GM10847 (cell line): ENCODE measurements around the gene CCDC110.

Experiments
- POLR2A ChIP-seq: IDR thresholded peaks from 2 replicates; pipeline ENCODE4 v1.6.1; 2011; ENCODE audit not compliant: insufficient read length; ENCODE audit errors: extremely low read depth

The CCDC110 gene

GRCh38 chr4:185471235-185472102 is at the start of gene CCDC110:
Gene CCDC110 (minus strand): TSS chr4:185471733. CDS start chr4:185471683, 50 bp downstream.
- TF ChIP-seq POLR2A: no peak

- no peak for TF ChIP-seq POLR2A
These were observed 48.6 kb upstream of the CCDC110 start for GRCh38 chr4:185520119-185520518.

- TF ChIP-seq POLR2A: no peak
These were observed 47.0 kb upstream of the CCDC110 start for GRCh38 chr4:185518494-185518893.

GRCh38 chr4:185518069-185518468 is 46.5 kb upstream of the CCDC110 start:
- no peak for TF ChIP-seq POLR2A

- TF ChIP-seq POLR2A: no peak
These were observed 43.7 kb upstream of the CCDC110 start for GRCh38 chr4:185515248-185515647.

- TF ChIP-seq POLR2A: no peak
These were observed 42.7 kb upstream of the CCDC110 start for GRCh38 chr4:185514182-185514697.

- no peak for TF ChIP-seq POLR2A
These were observed 42.1 kb upstream of the CCDC110 start for GRCh38 chr4:185513489-185514181.

- TF ChIP-seq POLR2A: no peak
These were observed 41.0 kb upstream of the CCDC110 start for GRCh38 chr4:185512516-185512915.

GRCh38 chr4:185510806-185511205 is 39.3 kb upstream of the CCDC110 start:
- TF ChIP-seq POLR2A: no peak

- TF ChIP-seq POLR2A: no peak
These were observed 36.6 kb upstream of the CCDC110 start for GRCh38 chr4:185508181-185508580.

- no peak for TF ChIP-seq POLR2A
These were observed 34.9 kb upstream of the CCDC110 start for GRCh38 chr4:185506422-185506821.

GRCh38 chr4:185504098-185505047 is 32.8 kb upstream of the CCDC110 start:
- TF ChIP-seq POLR2A: no peak

GRCh38 chr4:185502386-185502785 is 30.9 kb upstream of the CCDC110 start:
- no peak for TF ChIP-seq POLR2A

- no peak for TF ChIP-seq POLR2A
These were observed 29.0 kb upstream of the CCDC110 start for GRCh38 chr4:185500576-185500975.

GRCh38 chr4:185500035-185500434 is 28.5 kb upstream of the CCDC110 start:
- no peak for TF ChIP-seq POLR2A
